ENCODE measurements around the gene ETV4. TPM values are rescaled to one million over a fixed set of nuclear protein-coding genes. Genes with fewer than 3 reads are reported as not detected.
A peak's percentile ranks its signal among the peaks of the same experiment; 100 is the strongest.

Gene ETV4
- total and polyA plus RNA-seq, 2 of the 13 experiments (the other 11 are each of a cell fraction or from before 2014, with no cell fraction given) = 128 to 330 TPM

GRCh38 chr17:43579566-43580140, 33.5 kb upstream of the ETV4 start:
- no peak overlapping the region for H2AFZ ChIP-seq (ENCODE audit: low read length)

More at GRCh38 chr17:43579566-43580140, 33.5 kb upstream of the ETV4 start:
- H3K9me3 ChIP-seq (ENCODE audit: low read length) = no peaks in the 10 kb centered on the region
- H3K4me1 ChIP-seq (ENCODE audit: insufficient read depth, low read length) = peaks cover 100% of the 10 kb centered on the region
- no TSS peak for BruUV-seq (replicated peaks)
- peak; percentile 60 for FAIRE-seq
- CTCF ChIA-PET (ENCODE audit: low intra/inter-chr PET ratio, low total read pairs) = interaction anchor here (4.6 kb wide), 1 partner anchor 180 kb away, joined by 55 read pairs; no protein-coding TSS in a partner anchor
- H3K36me3 ChIP-seq (replicated peaks in 1 of 2; ENCODE audit: control insufficient read depth in 1 of 2, insufficient read depth in 2 of 2, low read length in 2 of 2) = no peaks in the 10 kb centered on the region
- intact Hi-C loops (cut with micrococcal nuclease; ENCODE audit: unreplicated experiment) (no loop called here), in situ Hi-C loops (cut with HindIII; ENCODE audit: extremely low pct_ligation_motif_present, low pct_unique_long_range_greater_than_20kb) (loop anchor here (5.0 kb wide), 1 partner anchor 178 kb away; the partner anchor contains the start of gene SOST)
- peak overlapping the region; percentile 41; the same call in 1 of the 2 replicates for H3K9ac ChIP-seq (ENCODE audit: insufficient read depth, low read depth, low read length)
- no peaks in the 10 kb centered on the region for H3K79me2 ChIP-seq (ENCODE audit: insufficient read depth, low read length)
- peak; percentile 7 for ATAC-seq
- POLR2A ChIA-PET = interaction anchor here (0.8 to 8.9 kb wide), 8 partner anchors 17 to 94 kb away, joined by 3 to 221 read pairs (median 6); partner anchors contain the start of gene ETV4
- WGBS (ENCODE audit: low lambda C conversion rate) = 53% methylated on average over 9 of the region's 9 CpGs
- H3K27ac ChIP-seq (ENCODE audit: extremely low read length, insufficient read depth, low read length) = peak overlapping the region; percentile 5
- no peaks in the 10 kb centered on the region for H3K27me3 ChIP-seq (ENCODE audit: control insufficient read depth in 1 of 2, insufficient read depth in 2 of 2, low read length in 2 of 2)
- DNase-seq (ENCODE audit: low spot score) = peak; percentile 53
- no peak overlapping the region for H3K4me3 ChIP-seq (replicated peaks in 1 of 3; ENCODE audit: insufficient read depth in 1 of 3, low read depth in 2 of 3, low read length in 3 of 3)
- H4K20me1 ChIP-seq (ENCODE audit: insufficient read depth, low read length) = no peaks in the 10 kb centered on the region
- H3K4me2 ChIP-seq (ENCODE audit: low read depth, low read length) = peak overlapping the region; percentile 84
- TF ChIP-seq ZNF263 (CRISPR knock-in tag; IDR thresholded peaks at IDR 0.05) (peak; percentile 96), ZNF782 (CRISPR knock-in tag; IDR thresholded peaks at IDR 0.05; ENCODE audit: borderline replicate concordance) (no peak), NFE2L1 (CRISPR knock-in tag; IDR thresholded peaks at IDR 0.05; ENCODE audit: borderline replicate concordance) (no peak), ZNF362 (CRISPR knock-in tag; IDR thresholded peaks at IDR 0.05; ENCODE audit: borderline replicate concordance) (0 out of 2 replicates have a peak, but pooled peaks have one; percentile 24), REXO4 (CRISPR knock-in tag; IDR thresholded peaks at IDR 0.05; ENCODE audit: borderline replicate concordance) (no peak), AKAP8 (CRISPR knock-in tag; IDR thresholded peaks at IDR 0.05) (no peak), ARID2 (CRISPR knock-in tag; IDR thresholded peaks at IDR 0.05; ENCODE audit: borderline replicate concordance) (0 out of 2 replicates have a peak, but pooled peaks have one; percentile 50), TEAD3 (CRISPR knock-in tag; optimal IDR thresholded peaks at IDR 0.05; ENCODE audit: borderline replicate concordance) (peak; percentile 74), ZNF414 (CRISPR knock-in tag; IDR thresholded peaks at IDR 0.05) (0 out of 2 replicates have a peak, but pooled peaks have one; percentile 8), ZFP1 (CRISPR knock-in tag; IDR thresholded peaks at IDR 0.05) (no peak), ZBTB33 (CRISPR knock-in tag; IDR thresholded peaks at IDR 0.05) (0 out of 2 replicates have a peak, but pooled peaks have one; percentile 30), FOSL2 (CRISPR knock-in tag; IDR thresholded peaks at IDR 0.05) (peak; percentile 36; the same call in 1 of the 2 replicates), NR2F6 (IDR thresholded peaks at IDR 0.05) (no peak), NR2F6 (CRISPR knock-in tag; IDR thresholded peaks at IDR 0.05) (0 out of 2 replicates have a peak, but pooled peaks have one; percentile 12)
